CD4-positive, alpha-beta T cell treated with Interleukin-6 for 4 hours (primary cell): Measurements from ENCODE around the gene CTIF.

Experiments
- DNase-seq: peaks from one replicate; pipeline ENCODE4 v3.0.0-alpha.2; 2020; ENCODE audit warnings: mixed read lengths

CTIF gene

DNA sequence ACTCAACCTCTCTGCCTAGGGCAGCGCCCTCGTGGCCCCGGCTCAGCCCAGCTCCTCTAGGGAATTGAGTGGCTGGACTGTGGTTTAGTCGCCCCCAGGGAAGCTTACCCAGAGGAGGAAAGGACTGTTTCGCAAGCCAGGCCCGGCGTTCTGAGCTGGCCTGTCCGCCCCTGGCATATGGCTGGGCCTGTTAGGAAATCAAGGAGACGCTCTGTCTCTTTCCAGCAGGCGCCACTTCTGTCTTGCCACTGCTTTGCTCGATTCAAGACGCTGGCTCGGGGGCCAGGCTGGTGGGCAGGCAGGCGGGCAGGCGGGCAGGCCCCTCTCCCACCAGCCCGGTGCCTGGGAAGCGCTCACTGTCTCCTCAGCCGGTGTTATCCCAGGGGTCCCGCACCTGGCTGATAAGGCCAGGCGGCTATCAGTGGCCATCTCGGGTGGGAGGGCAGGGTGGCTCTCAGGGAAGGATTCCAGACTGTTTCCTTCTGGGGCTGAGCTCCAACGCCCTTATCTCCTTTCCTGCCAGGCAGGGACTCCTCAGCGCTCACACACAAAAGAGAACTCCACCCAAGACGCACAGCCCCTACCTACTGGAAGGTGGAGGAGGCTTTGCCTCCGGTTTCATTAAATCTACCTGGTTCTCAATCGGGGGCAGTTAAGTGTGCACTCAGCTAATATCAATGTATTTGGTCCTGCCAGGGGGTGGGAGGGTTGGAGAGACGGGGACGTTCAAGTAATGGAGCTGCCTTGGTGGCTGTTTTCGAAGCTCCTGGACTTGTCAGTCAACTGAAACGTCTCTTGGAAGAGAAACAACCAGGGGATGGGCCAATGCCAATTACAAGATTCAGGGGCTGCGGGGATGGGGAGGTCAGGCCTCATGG lies 302.8 kb downstream of the CTIF start:
- DNase-seq: no peak

DNA sequence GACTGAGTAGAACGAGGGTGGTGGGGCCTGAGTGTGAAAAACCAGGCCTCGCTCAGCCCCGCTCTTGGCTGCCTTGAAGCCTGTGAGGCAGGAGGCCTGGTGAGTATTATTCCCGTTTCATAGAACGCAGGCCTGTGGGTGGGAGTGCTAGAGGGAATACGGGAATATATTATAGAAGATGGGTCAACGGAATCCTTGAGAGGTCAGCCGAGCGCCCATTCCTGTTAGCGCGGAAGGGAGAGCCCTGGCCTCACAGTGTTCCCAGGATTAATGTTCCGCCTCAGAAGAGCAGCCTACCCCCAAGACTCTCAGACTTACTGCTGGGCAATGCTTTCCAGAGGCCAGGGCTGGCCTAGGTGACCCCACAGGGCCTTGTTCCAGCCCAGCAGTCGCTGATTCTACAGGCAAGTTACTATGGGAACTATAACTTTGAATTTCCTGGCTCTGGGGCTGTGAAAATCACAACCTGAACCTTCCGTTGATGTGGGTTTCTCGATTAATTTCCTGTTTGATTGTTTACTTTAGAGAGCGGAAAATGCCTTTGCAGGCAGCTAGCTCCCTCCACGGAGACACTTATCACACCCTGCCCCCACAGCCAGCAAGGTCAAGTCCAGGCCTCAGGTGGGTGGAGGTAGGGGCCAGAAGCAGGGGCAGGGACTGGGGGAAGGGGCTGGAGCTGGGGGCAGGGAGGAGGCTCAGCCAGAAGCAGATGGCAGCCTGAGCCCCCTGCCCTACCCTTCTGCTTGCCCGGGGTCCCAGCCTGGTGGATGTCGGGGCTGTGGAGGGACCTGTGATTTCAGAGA lies 303.6 kb downstream of the CTIF start:
- peak; percentile 60 for DNase-seq

DNA sequence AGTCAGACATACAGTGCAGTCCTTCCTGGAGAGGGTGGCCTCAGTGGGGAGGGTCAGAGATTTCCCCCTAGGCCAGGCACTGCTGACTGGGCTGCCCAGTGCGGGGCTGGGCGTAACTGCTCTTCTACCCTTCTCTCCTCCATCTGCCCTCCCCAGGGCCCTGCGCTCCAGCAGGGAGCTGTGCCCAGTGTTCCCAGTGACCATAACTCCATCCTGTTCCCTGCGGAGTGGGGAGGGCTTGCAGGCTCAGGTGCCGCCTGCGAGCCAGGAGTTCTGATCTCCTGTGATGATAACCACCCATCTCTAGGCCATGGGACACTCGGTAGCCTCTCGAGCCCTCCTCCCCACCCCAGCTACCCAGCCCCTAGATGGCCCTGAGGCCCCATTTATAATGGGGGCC lies 304.3 kb downstream of the CTIF start:
- DNase-seq: no peak

DNA sequence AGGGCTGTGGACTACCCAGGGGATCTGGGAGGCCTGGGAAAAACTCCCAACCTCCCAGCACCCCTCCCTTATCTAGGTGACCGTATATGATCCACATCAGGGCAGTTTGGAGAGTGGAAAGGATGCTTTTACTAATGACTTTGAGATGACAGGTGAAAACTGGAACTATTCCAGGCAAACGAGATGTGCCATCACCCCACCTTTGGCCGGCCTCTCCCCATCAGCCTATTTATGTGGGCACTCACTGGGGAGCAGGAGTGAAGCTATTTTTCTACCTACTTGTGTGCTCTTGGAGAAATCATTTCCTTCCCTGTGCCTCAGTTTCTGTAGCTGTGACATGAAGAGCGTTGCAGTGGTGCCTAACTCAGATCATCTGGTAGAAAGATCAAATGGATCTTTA lies 304.8 kb downstream of the CTIF start:
- DNase-seq: no peak

DNA sequence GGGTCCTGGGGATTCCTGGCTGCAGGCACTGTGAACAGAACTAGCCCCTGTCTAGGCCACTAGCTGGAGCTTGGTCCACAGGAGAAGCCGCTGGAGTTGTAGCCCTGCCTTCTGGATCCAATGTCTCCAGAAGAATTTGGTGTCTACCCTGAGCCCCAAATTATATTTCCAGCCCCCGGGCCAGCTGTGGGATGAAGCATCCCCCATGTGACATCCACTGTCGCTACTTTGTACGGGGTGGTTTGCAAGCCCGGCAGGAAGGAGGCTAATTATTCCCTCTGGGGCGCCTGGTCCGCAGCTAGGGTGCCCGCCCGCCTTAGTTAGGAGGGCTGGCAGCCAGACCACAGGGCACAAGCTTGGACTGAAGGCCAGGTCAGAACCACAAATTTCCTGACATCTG lies 305.4 kb downstream of the CTIF start:
- no peak for DNase-seq

DNA sequence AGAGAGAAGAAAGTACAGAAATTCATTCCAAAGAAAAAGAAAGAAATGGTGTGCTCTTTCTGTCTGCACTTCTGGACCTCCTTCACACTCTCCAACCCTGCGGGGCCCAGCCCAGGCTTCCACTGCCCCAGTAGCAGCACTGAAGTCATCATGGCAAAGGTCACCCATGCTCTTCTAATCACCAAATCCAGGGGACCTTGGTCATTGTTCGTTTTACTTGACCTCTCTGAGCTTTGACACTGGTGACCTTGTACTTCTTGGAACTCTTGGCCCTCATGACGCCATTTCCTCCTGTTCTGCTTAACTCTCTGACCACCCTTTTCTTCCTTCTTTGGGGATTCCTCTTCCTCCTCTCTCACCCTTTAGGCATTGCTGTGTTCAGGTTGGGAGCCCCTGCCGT lies 306.3 kb downstream of the CTIF start:
- no peak for DNase-seq

DNA sequence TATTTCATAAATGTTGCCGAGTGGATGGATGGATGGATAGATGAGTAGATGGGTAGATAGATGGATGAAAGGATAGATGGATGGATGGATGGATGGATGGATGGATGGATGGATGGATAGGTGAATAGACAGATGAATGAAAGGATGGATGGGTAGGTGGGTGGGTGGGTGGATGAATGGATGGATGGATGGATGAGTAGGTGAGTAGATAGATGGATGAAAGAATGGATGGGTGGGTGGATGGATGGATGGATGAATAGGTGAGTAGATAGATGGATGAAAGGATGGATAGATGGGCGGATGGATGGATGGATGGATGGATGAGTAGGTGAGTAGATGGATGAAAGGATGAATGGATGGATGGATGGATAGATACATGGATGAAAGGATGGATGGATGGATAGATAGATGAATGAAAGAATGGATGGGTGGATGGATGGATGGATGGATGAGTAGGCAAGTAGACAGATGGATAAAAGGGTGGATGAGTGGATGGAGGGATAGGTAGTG lies 307.6 kb downstream of the CTIF start:
- DNase-seq: no peak

DNA sequence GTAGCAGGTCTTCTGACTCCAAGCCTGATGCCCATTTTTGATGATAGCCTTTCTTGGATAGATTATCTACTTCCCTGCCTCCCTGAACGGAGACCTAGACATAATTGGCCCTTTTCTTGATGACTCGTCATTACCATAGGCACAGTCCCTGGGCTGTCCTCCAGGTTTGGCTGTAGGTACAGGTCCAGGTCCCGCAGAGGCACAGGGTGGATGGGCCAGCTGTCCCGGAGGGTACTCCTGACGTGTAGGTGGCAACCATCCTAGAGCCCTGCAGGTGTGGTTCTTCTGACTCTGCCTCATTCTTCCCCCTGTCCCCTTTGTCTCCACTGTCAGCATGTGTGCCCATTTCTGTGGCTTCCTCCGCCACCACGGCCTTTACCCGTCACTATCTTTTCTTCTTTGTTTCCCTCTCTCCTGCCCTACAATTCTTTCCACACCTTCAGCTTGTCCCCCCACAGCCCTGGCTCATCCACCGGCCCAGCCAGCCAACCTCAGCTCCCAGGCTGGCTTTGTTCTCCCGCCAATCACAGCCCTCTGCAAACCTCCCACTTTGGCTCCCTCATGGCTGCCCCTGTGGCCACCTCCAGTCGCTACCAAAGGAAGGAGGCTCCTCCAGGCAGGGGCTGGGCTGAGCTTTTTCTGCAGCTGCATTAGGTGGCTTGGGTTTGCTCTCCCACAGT lies 309.1 kb downstream of the CTIF start:
- no peak for DNase-seq

DNA sequence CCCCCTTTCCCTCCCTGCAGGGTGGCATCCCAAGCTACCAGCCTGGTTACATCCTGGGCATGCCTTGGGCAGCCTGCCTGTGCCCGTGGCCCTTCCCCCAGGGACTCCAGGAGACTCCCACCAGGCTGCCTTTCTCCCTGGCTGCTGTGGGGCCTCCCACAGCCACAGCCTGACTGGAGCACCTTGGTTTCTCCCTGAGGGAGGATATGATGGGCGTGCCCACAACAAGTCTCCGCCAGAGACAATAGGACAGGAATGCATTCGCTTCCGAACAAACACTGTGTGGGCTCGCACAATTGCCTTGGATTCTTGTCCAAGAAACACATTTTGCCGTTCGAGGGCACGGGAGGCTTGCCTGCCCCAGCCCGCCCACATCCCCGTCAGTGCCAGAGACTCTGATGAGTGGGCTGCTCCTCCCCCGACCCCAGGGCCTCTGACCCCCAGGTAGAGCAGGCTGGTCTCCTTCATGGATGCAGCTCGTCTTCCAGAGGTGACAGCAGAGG lies 309.9 kb downstream of the CTIF start:
- no peak for DNase-seq

DNA sequence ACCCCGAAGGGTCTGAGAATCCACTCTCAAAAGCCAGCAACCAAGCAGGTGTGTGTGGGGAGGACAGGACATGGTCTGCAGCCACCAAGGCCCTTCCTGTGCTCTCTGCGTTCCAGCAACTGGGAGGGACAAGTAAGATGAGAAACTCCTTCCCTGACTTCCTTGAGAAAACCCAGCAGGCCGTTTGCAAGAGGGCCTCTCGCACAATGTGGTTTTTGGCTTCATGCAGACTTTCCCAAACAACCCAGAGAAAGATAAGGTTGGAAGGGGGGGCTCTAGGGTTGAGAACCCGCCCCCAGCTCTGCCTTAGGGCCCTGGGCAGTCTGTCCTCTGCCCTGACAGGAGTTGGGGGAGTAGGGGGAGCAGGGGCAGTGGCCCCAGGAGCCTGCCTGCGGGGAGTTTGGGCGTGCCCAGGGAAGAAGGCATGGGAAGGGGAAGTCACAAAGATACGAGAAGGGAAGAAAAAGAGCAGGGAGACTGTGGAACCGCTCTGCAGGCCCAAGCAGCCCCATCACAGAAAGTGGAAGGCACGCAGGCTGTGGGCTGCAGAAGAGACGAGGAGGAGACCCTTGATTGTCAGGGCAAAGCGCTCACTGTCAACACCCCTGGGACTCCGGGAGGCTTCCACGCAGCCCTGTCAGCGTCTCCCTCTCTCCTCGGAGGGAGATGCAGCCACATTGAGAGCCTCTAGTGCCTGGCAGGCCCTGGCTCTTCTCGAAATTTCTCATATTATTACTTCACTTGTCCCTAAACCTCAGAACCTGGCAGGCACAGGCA lies 312.2 kb downstream of the CTIF start:
- no peak for DNase-seq

DNA sequence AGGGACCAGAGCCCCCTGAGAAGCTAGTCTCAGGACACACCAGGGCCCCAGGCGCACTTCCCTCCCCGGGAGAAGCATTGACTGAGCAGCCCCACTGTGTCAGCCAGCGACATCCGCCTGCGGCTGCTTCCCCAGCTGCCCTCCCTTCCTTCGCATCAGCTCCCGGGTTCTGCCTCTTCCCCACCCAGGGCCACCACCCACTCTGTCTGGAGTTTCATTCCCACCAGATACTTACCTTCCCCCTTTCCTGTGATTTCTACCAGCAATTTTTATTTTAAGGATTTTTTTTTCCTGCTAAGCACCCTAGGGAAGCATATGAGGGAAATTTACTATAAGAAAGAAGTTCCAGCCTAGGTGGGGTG lies 312.7 kb downstream of the CTIF start:
- peak; percentile 46 for DNase-seq

DNA sequence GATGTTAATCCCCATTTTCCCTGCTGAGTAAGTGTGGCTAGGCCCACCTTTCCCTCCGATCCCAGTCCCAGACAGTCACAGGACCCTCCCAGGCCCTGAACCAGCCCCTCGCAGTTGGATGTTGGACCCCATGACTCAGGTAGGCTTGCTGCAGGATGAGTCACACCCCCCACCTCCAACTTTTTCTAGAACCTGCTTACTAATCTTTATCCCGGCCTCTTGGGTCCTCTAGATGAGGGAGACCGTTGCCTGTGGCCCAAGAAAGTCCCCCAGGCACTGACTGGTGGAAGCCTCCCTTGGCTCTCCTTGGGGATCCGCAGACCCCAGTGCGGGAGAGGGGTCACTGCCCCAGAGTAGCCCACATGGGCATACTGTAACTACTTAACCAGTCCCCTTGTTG lies 313.5 kb downstream of the CTIF start:
- no peak for DNase-seq

DNA sequence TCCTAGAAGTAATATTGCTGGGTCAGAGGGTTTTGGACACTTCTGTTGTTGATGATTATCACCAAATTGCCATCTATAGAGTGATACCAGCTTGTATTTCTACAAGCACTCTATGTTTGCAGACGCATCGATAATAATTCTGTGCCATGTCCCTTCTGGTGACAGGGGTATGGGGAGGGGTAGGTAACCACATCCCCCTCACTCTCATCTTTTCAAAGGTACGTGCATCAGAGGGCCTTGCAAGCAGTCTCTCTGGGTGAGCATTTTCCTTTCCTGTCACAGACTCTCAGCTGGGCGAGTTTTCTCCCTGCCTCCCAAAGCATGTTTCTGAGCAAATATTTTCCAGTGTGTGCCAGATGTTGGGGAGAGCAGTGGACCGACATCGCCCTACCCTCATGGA lies 314.0 kb downstream of the CTIF start:
- DNase-seq: no peak

DNA sequence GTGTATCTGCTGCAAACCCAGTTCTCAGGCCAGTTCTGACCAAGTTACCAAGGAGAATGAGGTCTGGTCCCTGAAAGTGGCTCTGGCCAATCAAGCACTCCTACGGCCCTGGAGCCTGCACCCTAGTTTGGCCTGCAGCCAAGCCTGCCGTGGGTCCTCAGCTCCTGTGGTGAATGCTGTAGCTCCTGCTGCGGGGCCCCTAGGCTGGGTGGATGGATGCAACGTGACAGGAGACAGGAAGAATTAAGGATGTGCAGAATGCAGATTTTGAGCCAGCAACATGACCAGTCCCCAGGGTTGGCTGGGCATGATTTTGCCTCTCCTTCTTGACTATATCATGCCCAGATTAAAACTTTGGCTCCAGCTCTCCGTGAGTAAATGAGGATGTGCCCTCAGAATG lies 314.8 kb downstream of the CTIF start:
- no peak for DNase-seq

DNA sequence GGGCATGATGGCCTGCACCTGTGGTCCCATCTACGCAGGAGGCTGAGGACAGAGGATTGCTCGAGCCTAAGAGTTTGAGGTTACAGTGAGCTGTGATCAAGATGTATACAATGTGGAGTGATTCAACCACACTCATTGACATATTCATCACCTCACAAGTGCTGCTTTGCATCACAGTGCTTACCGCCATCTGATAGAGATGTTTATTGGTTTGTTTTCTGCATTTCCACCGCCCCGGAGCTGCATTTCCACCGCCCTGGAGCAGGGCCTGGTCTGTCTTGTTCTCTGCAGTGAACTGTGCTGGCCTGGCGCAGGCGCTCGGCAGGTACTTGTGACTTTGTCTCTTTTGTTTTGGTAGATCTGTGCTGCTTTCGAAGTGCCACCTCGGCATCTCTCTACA lies 315.9 kb downstream of the CTIF start:
- DNase-seq: no peak

DNA sequence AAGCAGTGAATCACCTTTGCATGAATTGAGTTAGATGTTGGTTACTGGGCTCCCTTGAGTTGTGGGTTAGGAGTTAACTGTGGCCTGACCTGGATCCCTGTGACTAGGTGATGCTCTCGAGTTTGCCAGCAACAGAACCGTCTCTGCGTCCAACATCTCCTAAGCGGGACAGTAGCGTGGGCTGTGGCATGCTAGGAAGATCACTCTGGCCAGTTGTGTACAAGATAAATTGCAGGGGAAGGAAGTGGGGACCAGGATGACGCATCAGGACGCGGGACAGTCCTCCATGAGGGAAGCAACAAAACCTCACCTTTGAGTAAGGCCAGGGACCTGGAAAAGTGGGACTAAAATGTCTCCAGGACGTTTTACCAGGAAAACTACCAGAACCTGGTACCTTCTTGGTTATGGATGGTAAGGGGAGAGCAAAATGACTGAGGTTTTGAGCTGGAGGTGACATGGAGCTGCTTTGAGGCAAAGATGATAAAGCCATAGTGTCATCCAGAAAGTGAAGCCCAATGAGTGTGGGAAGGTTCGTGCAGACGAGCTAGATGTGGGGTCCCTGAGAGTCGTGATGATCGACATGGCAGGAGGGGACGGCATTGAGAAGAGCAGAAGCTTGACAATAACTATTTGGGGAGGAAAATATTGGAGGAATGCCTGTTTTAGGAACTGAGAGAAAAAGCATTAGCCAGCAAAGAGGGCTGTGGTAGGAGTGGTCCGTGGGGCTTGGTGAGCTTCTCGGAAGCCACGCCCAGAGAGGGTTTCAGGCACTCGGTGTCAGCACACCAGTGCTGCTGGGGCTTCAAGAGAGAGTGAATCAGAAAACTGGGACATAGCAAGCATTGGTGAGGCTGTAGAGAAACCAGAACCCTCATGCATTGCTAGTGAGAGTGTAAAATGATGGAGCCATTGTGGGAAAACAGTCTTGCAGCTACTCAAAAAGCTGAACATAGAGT lies 316.9 kb downstream of the CTIF start:
- DNase-seq: no peak

DNA sequence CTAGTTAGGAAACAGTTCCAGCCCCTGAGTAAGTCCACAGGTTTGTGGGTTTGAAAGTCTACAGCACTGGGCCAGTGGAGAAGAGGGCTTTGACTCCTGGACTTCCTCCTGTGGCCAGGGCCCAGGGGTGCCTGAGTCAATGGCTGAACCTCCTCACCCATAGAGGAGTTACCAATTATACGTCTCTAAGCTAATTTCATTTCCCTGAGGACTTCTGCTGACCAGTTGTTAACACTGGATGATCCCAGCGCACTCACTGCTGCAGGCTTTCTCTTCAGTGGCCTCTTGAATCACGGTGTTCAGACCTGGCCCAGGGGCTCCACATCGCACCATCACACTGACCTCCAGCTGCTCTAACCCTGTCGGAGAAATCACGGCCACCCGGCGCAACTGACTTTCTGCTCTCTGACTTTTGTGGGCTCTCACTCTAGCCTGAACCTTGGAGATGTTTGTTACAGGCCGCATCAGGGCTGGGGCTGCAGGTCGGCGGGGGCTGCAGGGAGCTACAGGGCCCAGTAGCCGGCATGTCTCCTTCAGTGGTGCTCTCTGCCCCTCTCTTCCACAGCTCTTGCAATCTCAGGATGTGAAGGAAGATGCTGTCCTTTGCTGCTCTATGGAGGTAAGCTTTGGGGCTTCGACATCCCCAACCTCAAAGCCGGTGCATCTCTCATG lies 318.3 kb downstream of the CTIF start:
- no peak for DNase-seq

DNA sequence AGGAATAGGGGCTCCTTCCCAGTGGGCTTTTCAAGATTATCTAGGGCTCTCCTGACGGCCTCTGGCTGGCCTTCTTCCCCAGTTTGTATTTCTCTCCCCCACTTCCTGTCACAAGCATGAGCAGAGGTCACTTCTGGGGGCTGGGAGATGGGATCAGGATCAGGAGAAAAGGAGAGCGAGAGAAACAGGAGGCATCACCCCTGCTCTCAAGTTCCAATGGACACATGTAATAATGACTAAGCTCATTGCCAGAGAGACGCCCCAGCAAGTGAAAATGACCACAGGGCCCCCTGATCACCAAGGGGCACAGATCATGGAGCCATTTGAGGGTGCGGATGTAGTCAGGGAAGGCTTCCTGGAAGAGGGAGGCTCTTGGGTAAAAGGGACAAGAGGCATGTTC lies 319.8 kb downstream of the CTIF start:
- no peak for DNase-seq

DNA sequence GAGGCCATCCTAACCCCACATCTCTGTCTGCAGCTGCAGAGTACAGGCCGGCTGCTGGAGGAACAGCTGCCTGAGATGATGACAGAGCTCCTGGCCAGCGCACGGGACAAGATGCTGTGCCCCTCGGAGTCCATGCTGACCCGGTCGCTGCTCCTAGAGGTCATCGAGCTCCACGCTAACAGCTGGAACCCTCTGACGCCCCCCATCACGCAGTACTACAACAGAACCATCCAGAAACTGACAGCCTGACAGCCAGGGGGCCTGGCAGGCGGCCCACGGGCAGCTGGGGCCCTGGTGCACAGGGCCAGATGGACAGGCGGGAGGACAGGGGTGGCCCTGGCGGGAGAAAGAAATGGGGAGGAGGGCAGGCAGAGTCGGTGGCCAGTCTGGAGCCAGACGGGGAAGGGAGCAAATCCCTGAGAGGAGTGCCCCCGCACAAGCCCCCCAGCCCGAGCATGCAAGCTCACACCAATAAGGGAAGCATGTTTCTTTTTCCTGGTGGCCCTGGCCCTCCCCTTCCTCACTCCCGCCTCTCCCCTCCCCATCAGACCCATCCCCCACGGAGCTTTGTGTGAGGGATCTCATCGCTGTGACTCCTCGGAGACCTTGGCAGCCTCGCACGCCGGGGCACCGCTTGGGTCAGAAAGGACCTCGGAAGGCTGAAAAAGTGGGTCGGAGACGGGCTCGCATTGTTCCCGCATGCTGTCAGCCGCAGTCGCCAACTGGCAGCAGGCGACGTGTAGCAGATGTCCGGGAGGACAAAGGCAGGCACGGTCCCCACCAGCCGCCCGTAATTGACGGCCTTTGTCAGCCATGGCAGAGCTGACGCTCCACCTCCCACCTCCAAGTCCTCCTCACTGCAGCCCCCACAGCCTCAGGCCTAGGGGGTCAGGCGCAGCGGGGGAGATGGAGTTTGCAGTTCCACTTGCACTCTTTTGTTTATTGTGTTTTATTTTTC lies 320.8 kb downstream of the CTIF start:
- no peak for DNase-seq
